GM18909 (cell line): ENCODE data around the gene PSMG3.
"Not testable (repeated sequence)": the region's sequence is repeated elsewhere in the genome, so short reads cannot be mapped to it uniquely, and the experiment has no call there.

Experiments
- ATAC-seq: cut with Tn5 transposase; IDR thresholded peaks from one replicate; pipeline ENCODE4 v1.9.1; 2021; ENCODE audit warnings: mild to moderate bottlenecking; ENCODE audit not compliant: unreplicated experiment, poor library complexity

The PSMG3 gene

GRCh38 chr7:1583241-1583930 lies 13.6 kb upstream of the PSMG3 start:
- not testable (repeated sequence) for ATAC-seq

GRCh38 chr7:1580422-1581030 lies 10.7 kb upstream of the PSMG3 start:
- ATAC-seq, result no peak

DNA sequence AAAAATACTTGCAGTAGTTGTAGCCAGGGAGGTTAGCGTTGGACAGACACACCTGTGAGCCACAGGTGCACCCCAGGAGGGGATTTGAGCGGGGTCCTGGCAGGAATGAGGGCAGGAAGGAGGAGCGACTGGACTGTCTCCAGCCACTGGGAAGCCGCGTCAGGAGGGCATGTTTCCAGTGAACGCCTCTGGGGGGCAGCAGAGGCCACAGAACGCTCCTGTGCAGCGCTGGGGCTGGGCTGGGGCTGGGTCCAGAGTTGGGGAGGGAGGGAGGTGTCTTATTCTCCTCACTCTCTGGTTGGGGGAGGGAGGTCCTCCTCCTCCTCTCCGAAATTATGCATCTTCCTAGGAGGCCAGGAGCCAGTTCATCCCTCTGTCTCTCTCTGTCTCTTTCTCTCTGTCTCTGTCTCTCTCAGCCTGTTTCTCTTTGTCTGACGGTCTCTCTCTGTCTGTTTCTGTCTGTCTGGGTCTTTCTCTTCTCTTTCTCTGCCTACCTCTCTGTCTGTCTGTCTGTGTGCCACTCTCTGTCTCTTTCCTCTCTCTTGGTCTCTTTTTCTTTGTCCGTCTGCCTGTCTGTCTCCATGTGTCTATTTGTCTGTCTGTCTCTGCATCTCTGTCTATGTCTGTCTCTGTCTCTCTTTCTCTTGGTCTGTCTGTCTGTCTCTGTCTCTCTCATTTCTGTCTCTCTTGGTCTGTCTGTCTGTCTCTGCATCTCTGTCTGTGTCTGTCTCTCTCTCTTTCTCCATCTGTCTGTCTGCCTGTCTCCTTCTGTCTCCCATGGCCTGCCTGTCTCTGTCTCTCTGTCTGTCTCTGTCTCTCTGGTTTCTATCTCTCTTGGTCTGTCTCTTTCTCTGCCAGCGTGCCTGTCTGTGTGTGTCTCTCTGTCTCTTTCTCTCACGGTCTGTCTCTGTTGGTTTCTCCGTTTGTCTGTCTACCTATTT lies 9.9 kb upstream of the PSMG3 start:
- peak; percentile 61 for ATAC-seq

DNA sequence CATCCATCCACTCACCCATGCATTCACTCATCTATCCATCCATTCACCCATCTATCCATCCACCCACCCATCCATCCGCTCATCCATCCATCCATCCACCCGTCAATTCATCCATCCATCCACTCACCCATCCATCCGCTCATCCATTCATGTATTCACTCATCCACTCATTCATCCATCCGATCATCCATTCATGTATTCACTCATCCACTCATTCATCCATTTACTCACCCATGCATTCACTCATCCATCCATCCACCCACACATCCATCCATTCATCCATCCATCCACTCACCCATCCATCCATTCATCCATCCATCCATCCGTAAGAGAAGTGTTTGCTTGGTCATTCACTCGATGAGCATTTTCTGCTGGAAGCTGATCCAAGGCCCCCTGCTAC lies 8.7 kb upstream of the PSMG3 start:
- ATAC-seq, result no peak

GRCh38 chr7:1576521-1577253 lies 6.9 kb upstream of the PSMG3 start:
- no peak for ATAC-seq

GRCh38 chr7:1575809-1576208 lies 6.0 kb upstream of the PSMG3 start:
- ATAC-seq, result no peak

DNA sequence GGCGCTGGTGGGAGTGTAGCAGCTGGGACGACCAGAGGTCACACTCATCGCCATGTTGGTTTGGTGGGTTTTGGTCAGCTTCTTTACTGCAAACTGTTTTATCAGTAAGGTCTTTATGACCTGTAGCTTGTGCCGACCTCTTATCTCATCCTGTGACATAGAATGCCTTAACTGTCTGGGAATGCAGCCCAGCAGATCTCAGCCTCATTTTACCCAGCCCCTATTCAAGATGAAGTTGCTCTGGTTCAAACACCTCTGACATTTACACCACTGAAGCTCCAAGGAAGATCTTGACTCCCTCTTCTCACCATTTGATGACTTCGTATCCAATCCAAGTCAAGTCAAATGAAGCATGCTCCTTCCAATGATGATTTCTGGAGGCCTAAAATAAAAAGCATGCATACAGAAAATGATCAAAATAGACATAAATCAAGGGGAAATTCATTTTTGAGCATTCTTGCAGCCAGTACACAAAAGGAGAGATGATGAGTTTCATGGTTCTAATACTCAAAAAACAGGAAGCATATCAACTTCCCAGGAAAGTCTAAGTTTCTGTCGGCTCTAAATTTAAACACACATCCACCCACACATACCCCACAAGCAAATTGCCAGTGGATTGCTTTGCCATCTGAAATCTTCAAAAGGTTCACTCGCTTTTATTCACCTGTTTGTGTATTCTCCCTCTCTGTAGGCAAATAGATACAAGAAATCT lies 2.4 kb upstream of the PSMG3 start:
- ATAC-seq, result no peak

- no peak for ATAC-seq
Observed at GRCh38 chr7:1569440-1569832, 396 bp downstream of the PSMG3 start.

DNA sequence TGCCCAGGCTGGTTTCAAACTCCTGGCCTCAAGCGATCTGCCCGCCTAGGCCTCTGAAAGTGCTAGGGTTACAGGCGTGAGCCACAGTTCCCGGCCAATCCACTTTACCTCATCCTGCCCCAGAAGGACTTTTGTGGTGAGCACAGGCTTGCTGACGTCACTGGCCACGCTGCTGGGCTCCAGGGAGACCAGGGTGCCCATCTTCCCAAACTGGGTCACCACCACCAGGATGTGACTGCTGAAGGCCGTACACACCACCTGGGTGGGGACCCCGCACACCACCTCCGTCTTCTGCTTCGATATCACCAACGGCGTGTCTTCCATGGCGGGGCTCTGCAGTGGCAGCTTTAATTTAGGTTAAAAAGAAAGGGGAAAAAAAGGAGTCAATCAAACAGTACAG lies 816 bp downstream of the PSMG3 start:
- no peak for ATAC-seq

- ATAC-seq, result no peak
Observed at GRCh38 chr7:1567896-1568510, 1.8 kb downstream of the PSMG3 start.

DNA sequence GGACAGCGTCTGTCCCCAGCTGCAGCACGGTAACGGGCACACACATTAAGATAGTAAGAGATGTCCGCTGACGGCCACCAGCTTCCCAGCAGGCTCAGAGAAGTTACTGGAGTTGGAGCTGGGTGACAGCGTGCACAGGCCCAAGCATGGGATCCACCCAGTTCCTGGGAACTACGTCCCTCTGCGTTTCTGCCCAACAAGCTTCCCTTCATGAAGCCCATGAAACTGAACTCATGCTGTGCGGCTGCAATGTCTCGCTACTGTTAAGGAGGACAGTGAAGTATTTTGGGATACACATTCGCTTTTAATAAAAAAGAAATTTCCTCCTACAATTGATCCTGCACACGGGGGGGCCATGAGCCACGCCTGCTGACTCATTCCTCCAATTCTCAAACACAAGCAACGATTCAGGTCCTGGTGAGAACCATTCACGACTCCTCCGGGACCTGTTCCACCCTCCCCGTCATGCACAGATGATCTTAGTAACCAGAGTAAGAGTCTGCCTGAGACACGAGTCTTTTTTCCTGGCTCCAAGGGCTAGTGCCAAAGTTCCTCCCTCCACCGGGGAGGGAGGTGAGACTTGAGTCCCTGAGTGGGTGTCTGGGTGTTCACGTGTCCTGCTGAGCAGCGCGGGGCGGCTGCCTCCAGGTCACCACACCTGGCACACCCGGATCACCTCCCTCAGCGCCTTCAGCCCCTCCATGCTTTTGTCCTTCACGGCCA lies 2.6 kb downstream of the PSMG3 start:
- no peak for ATAC-seq

DNA sequence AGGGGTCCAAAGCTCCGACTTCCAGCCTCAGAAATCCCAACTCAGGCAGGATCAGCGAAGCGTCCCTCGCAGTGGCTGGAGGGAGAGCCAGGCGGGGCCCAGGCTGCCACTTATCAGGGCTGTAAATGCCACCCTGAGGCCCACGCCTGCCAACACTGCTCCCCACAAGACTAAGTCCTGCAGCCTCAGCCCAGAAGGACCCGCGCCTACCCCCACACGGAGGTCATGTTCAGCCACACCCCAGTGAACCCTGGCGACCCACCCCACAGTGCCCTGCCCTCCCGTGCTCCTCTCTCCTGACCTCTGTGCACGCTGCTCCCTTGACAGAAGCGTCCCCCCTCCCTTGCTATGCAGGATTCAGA lies 3.2 kb downstream of the PSMG3 start:
- ATAC-seq, result no peak

DNA sequence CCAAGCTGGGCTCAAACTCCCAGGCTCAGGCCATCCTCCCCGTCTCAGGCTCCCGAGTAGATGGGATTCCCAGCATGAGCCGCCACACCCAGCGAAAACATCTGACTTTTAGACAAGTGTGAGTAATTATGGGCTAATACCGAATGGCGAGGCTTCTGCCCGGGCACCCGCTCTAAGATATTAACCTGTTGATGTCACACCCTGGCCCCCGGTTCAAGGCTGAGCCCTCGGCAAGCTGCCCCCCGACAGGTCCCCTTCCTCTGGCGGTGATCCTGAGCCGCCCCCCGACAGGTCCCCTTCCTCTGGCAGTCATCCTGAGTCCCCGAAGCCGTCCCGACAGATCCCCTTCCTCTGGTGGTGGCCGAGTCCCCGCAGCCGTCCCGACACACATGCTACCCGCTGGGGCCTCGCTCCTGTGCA lies 5.2 kb downstream of the PSMG3 start:
- no peak for ATAC-seq

DNA sequence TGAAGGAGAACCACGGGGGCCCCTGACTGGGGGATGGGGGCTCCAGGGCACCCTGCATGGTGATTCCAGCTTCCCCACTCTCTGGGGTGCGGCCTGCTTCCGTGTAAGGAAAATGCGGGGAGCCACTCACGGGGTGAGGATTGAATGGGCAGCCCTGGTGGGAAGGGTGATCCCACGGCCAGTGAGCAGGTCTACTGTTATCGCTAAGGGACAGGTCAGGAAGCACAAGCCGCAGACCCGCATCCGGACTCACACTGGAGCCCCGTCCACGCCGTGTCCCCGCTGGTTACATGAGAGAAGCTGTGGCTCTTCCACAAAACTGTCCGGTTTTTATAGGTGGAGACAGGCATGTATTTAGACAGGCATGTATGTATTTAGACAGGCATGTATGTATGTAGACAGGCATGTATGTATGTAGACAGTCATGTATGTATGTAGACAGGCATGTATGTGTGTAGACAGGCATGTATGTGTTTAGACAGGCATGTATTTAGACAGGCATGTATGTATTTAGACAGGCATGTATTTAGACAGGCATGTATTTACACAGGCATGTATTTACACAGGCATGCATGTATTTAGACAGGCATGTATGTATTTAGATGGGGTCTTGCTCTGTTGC lies 5.7 kb downstream of the PSMG3 start:
- ATAC-seq, result no peak

- ATAC-seq, result no peak
Observed at GRCh38 chr7:1562597-1563051, 7.2 kb downstream of the PSMG3 start.

DNA sequence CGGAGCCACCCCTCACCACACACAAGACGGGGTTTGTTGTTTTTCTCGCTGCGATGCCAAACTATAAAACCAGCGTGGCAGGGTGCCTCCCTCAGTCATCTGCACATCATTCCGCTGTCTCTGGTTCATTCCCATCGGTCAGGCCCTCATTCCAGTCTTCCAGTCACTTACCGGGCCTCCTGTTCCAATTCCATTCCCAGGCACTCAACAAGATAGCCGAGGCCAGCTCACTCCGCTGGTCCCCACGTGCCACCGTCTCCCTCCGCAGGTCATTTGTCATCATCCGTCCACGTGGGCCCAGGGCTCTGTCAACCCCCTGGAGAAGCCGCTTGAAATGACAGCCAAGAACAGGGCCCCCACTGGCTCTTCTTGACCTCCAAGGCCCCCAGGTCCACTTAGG lies 7.7 kb downstream of the PSMG3 start:
- ATAC-seq, result no peak

DNA sequence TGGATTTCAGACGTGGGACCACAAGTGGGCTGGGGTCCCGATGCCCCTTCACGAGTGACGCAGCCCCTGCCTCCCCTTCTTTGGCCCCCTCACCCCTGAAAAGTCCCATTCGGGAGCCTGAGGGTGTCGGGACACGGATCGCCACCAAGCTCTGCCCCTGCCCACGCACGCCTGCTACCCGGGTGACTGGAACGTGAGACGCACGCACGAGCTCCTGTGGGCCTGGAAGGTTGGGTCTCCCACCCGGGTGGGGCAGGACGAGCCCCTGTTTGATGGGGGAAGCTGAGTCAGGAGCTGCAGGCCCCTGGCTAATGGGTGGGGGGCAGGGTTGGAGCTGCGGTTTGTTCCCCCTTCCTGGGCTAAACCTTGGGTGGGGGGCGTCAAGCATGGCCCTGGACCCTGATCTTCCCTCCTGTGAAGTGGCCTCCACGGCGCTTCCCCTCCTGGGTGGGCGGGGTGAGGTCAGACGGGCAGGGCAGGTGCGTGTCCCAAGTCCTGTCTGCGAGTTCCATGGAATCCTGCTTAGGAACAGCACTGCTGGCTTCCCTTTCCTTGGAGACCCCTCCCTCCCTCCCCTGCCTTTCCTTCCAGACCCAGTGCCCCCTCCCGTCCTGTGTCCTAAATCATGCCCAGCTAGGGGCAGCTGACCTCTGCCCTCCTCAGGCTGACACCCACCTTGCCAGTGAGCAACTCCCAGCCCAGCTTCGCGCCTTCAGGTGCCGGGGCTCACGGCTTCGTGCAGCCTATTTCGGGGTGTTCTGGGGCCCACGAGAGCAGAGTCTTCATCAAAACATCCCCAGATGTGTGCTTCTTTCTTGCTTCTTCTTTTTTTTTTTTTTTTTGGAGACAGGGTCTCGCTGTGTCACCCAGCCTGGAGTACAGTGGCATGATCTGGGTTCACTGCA lies 8.5 kb downstream of the PSMG3 start:
- ATAC-seq, result no peak
